ENCODE measurements around the gene ACOX1.
"Not testable (repeated sequence)": the region's sequence is repeated elsewhere in the genome, so short reads cannot be mapped to it uniquely, and the experiment has no call there.

The ACOX1 gene

GRCh38 chr17:75975757-75976174, 3.2 kb downstream of the ACOX1 start:
- H3K4me2 ChIP-seq (ENCODE audit: insufficient read depth, low read length), result no peak overlapping the region; the same call in 1 of the 2 replicates
- H3K9ac ChIP-seq (ENCODE audit: low read depth, low read length), result no peak overlapping the region
- no peak for ATAC-seq (ENCODE audit: insufficient read depth, low read depth)
- H3K79me2 ChIP-seq (ENCODE audit: insufficient read depth, low read length), result peaks cover 36% of the 10 kb centered on the region
- H3K9me3 ChIP-seq (ENCODE audit: insufficient read depth, low read length, severe bottlenecking), result no peaks in the 10 kb centered on the region
- H4K20me1 ChIP-seq (ENCODE audit: insufficient read depth, low read length), result no peaks in the 10 kb centered on the region
- H3K27ac ChIP-seq (ENCODE audit: low read length), result no peak overlapping the region
- no peak overlapping the region for H2AFZ ChIP-seq (ENCODE audit: low read depth, low read length)
- H3K4me3 ChIP-seq (ENCODE audit: low read depth in 1 of 2, low read length in 2 of 2), result no peak overlapping the region
- TF ChIP-seq EZH2 (IDR thresholded peaks at IDR 0.05; ENCODE audit: borderline replicate concordance, low read depth, low read length, severe bottlenecking), result no peak
- TF ChIP-seq, protein P1, sequence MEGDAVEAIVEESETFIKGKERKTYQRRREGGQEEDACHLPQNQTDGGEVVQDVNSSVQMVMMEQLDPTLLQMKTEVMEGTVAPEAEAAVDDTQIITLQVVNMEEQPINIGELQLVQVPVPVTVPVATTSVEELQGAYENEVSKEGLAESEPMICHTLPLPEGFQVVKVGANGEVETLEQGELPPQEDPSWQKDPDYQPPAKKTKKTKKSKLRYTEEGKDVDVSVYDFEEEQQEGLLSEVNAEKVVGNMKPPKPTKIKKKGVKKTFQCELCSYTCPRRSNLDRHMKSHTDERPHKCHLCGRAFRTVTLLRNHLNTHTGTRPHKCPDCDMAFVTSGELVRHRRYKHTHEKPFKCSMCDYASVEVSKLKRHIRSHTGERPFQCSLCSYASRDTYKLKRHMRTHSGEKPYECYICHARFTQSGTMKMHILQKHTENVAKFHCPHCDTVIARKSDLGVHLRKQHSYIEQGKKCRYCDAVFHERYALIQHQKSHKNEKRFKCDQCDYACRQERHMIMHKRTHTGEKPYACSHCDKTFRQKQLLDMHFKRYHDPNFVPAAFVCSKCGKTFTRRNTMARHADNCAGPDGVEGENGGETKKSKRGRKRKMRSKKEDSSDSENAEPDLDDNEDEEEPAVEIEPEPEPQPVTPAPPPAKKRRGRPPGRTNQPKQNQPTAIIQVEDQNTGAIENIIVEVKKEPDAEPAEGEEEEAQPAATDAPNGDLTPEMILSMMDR (IDR thresholded peaks at IDR 0.05; ENCODE audit: borderline replicate concordance, extremely low read depth, low read length, poor library complexity, severe bottlenecking), result no peak
- peaks cover 16% of the 10 kb centered on the region for H3K36me3 ChIP-seq (ENCODE audit: insufficient read depth, low read length)
- no peak for DNase-seq
- peaks cover 35% of the 10 kb centered on the region for H3K4me1 ChIP-seq (ENCODE audit: insufficient read depth, low read length)
- H3K27me3 ChIP-seq (ENCODE audit: insufficient read depth, low read length, poor library complexity), result no peaks in the 10 kb centered on the region

- H3K36me3 ChIP-seq (ENCODE audit: insufficient read depth, low read length), result peaks cover 18% of the 10 kb centered on the region
- not testable (repeated sequence) for H3K9ac ChIP-seq (ENCODE audit: low read depth, low read length); H3K4me2 ChIP-seq (ENCODE audit: insufficient read depth, low read length); DNase-seq; H2AFZ ChIP-seq (ENCODE audit: low read depth, low read length); ATAC-seq (ENCODE audit: insufficient read depth, low read depth); H3K27ac ChIP-seq (ENCODE audit: low read length); H3K27me3 ChIP-seq (ENCODE audit: insufficient read depth, low read length, poor library complexity); H3K9me3 ChIP-seq (ENCODE audit: insufficient read depth, low read length, severe bottlenecking); H4K20me1 ChIP-seq (ENCODE audit: insufficient read depth, low read length); H3K4me3 ChIP-seq (ENCODE audit: low read depth in 1 of 2, low read length in 2 of 2)
- peaks cover 33% of the 10 kb centered on the region for H3K79me2 ChIP-seq (ENCODE audit: insufficient read depth, low read length)
- peaks cover 29% of the 10 kb centered on the region for H3K4me1 ChIP-seq (ENCODE audit: insufficient read depth, low read length)
Observed at GRCh38 chr17:75975187-75975586, 3.8 kb downstream of the ACOX1 start.

- ATAC-seq (ENCODE audit: insufficient read depth, low read depth), result no peak
- no peaks in the 10 kb centered on the region for H4K20me1 ChIP-seq (ENCODE audit: insufficient read depth, low read length)
- no peaks in the 10 kb centered on the region for H3K4me1 ChIP-seq (ENCODE audit: insufficient read depth, low read length)
- DNase-seq, result no peak
- H3K27me3 ChIP-seq (ENCODE audit: insufficient read depth, low read length, poor library complexity), result no peaks in the 10 kb centered on the region
- H3K36me3 ChIP-seq (ENCODE audit: insufficient read depth, low read length), result peaks cover 19% of the 10 kb centered on the region
- no peak overlapping the region for H3K4me2 ChIP-seq (ENCODE audit: insufficient read depth, low read length)
- no peak overlapping the region for H2AFZ ChIP-seq (ENCODE audit: low read depth, low read length)
- no peak overlapping the region for H3K4me3 ChIP-seq (ENCODE audit: low read depth in 1 of 2, low read length in 2 of 2)
- H3K27ac ChIP-seq (ENCODE audit: low read length), result no peak overlapping the region
- no peaks in the 10 kb centered on the region for H3K9me3 ChIP-seq (ENCODE audit: insufficient read depth, low read length, severe bottlenecking)
- TF ChIP-seq EZH2 (IDR thresholded peaks at IDR 0.05; ENCODE audit: borderline replicate concordance, low read depth, low read length, severe bottlenecking), result no peak
- TF ChIP-seq, protein P1 (IDR thresholded peaks at IDR 0.05; ENCODE audit: borderline replicate concordance, extremely low read depth, low read length, poor library complexity, severe bottlenecking), result no peak
- peaks cover 11% of the 10 kb centered on the region; the same call in 1 of the 2 replicates for H3K79me2 ChIP-seq (ENCODE audit: insufficient read depth, low read length)
- H3K9ac ChIP-seq (ENCODE audit: low read depth, low read length), result no peak overlapping the region
Observed at GRCh38 chr17:75970626-75971025, 8.3 kb downstream of the ACOX1 start.

DNA sequence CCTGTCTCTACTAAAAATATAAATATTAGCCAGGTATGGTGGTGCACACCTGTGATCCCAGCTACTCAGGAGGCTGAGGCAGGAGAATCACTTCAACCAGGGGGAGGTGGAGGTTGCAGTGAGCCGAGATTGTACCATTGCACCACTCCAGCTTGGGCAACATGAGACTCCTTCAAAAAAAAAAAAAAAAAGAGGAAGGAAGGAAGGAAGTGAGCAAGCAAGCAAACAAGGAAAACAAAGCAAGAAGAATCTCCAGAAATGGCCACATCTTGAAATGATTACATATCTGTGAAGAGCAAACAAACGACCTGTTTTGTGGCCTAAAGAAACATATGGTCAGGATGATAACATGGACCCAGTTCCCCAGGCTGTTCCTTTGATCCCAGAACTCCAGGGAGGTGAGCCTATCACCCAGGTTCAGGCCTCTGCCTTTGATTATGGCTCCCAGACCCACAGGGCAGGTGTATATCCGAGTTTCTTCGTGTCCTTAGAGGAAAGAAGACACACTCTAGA, 8.9 kb downstream of the ACOX1 start:
- DNase-seq (no peak), ATAC-seq (ENCODE audit: insufficient read depth, low read depth) (no peak)
- no peak for TF ChIP-seq EZH2 (IDR thresholded peaks at IDR 0.05; ENCODE audit: borderline replicate concordance, low read depth, low read length, severe bottlenecking)
- TF ChIP-seq, protein P1 (IDR thresholded peaks at IDR 0.05; ENCODE audit: borderline replicate concordance, extremely low read depth, low read length, poor library complexity, severe bottlenecking), result no peak
- peaks cover 19% of the 10 kb centered on the region for H3K36me3 ChIP-seq (ENCODE audit: insufficient read depth, low read length)
- no peak overlapping the region for H3K27ac ChIP-seq (ENCODE audit: low read length)
- H3K27me3 ChIP-seq (ENCODE audit: insufficient read depth, low read length, poor library complexity), result no peaks in the 10 kb centered on the region
- H4K20me1 ChIP-seq (ENCODE audit: insufficient read depth, low read length), result no peaks in the 10 kb centered on the region
- no peak overlapping the region for H2AFZ ChIP-seq (ENCODE audit: low read depth, low read length)
- no peaks in the 10 kb centered on the region for H3K4me1 ChIP-seq (ENCODE audit: insufficient read depth, low read length)
- no peak overlapping the region for H3K4me2 ChIP-seq (ENCODE audit: insufficient read depth, low read length)
- H3K9ac ChIP-seq (ENCODE audit: low read depth, low read length), result no peak overlapping the region
- no peaks in the 10 kb centered on the region for H3K9me3 ChIP-seq (ENCODE audit: insufficient read depth, low read length, severe bottlenecking)
- peaks cover 7% of the 10 kb centered on the region; the same call in 1 of the 2 replicates for H3K79me2 ChIP-seq (ENCODE audit: insufficient read depth, low read length)
- H3K4me3 ChIP-seq (ENCODE audit: low read depth in 1 of 2, low read length in 2 of 2), result no peak overlapping the region

DNA sequence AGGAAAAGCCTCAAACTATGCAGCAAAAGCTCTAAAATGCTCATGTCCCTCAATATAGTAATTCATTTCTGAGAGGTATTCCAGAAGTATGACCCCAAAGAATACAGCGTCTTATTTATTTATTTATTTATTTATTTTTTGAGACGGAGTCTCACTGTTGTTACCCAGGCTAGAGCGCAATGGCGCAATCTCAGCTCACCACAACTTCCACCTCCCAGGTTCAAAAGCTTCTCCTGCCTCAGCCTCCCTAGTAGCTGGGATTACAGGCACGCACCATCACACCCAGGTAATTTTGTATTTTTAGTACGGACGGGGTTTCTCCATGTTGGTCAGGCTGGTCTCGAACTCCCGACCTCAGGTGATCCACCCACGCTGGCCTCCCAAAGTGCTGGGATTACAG, 9.9 kb downstream of the ACOX1 start:
- DNase-seq; H4K20me1 ChIP-seq (ENCODE audit: insufficient read depth, low read length); H3K9ac ChIP-seq (ENCODE audit: low read depth, low read length); H3K4me2 ChIP-seq (ENCODE audit: insufficient read depth, low read length); H3K79me2 ChIP-seq (ENCODE audit: insufficient read depth, low read length); H3K27ac ChIP-seq (ENCODE audit: low read length); ATAC-seq (ENCODE audit: insufficient read depth, low read depth); H3K4me3 ChIP-seq (ENCODE audit: low read depth in 1 of 2, low read length in 2 of 2); H3K27me3 ChIP-seq (ENCODE audit: insufficient read depth, low read length, poor library complexity); H3K9me3 ChIP-seq (ENCODE audit: insufficient read depth, low read length, severe bottlenecking); H2AFZ ChIP-seq (ENCODE audit: low read depth, low read length); H3K4me1 ChIP-seq (ENCODE audit: insufficient read depth, low read length): not testable (repeated sequence)
- H3K36me3 ChIP-seq (ENCODE audit: insufficient read depth, low read length), result peaks cover 19% of the 10 kb centered on the region
